Activated naive CD8-positive, alpha-beta T cell treated with anti-CD3 and anti-CD28 coated beads for 36 hours (primary cell): Measurements from ENCODE around the gene PGRMC1. TPM values are rescaled to one million over a fixed set of nuclear protein-coding genes. Genes with fewer than 3 reads are reported as not detected.
"Not testable (repeated sequence)": the region's sequence is repeated elsewhere in the genome, so short reads cannot be mapped to it uniquely, and the experiment has no call there.

Source experiments
- DNase-seq: peaks from one replicate; pipeline ENCODE4 v3.0.0; 2021
- H3K27ac Mint-ChIP-seq: one replicate; pipeline ENCODE4 v1.8.0; 2022; ENCODE audit warnings: mild to moderate bottlenecking, moderate library complexity, mixed read lengths
- H3K27me3 Mint-ChIP-seq: one replicate; pipeline ENCODE4 v1.8.0; 2022; ENCODE audit warnings: mild to moderate bottlenecking, mixed read lengths
- H3K36me3 Mint-ChIP-seq: one replicate; pipeline ENCODE4 v1.8.0; 2021; ENCODE audit warnings: mild to moderate bottlenecking, mixed read lengths
- H3K4me1 Mint-ChIP-seq: one replicate; pipeline ENCODE4 v1.8.0; 2021; ENCODE audit warnings: mixed read lengths
- H3K4me3 Mint-ChIP-seq: one replicate; pipeline ENCODE4 v1.8.0; 2022; ENCODE audit warnings: mild to moderate bottlenecking, moderate library complexity, mixed read lengths
- H3K9me3 Mint-ChIP-seq: one replicate; pipeline ENCODE4 v1.8.0; 2022; ENCODE audit warnings: mixed read lengths
- total RNA-seq, 2 experiments: library from RNA; stranded (reverse); gene quantifications; one replicate each; pipeline ENCODE4 v1.2.3, GENCODE V29; 2021

PGRMC1 gene
- total RNA-seq, 2 experiments from 2014 or later: 48.2 to 49.3 TPM

DNA sequence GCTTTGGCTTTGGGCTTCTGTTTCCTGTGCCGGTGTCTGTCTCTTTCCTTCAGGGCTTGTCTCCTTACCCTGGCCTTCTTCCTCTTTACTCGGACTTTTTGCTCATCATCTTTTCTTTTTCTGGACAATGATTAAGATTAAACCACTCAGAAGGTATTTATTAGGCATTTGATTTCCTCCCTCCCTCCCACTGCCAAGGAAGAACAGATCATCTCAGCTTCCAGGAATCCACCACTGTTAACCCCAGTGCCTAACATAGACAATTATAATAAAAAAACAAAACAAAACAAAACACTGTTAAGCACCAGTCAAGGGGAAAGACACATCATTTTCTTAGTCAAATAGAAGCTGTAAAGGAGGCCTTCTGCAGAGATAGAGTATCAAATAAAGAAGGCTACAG, 16.6 kb downstream of the PGRMC1 start:
- DNase-seq: no peak
- Mint-ChIP-seq H3K4me3 (no peak overlapping the region), H3K36me3 (peaks cover 3% of the 10 kb centered on the region), H3K4me1 (peaks cover 5% of the 10 kb centered on the region), H3K27me3 (peaks cover 3% of the 10 kb centered on the region), H3K27ac (no peak overlapping the region), H3K9me3 (no peaks in the 10 kb centered on the region)

DNA sequence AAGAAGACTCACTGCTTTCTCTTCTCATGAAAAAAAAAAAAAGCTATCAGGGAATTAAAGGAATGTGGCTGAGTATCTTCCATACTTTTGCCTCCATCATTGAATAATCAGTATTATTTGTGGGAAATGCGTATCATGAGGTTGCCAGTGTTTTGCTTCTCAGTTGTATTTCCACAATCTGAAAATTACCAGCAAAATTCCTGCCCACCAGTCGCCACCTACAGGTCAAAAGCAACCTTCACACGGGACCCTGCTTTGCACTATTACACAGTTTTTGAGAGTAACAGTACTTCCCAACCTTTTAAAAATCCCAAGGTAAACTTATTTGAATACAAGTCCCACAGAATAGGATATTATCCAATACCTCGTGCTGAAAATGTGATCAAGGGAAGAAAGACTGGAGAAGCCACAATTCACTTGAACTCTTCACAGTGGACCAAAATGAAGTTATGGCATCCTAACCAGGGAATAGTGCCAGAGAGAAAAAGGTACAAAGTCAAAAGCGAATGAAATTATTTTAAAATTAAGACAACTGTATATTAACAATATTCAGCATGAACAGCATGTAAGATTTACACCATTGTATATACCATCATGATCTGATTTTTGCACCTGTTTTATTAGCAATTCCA, 30.4 kb downstream of the PGRMC1 start:
- H3K36me3 Mint-ChIP-seq: no peaks in the 10 kb centered on the region
- H3K27ac Mint-ChIP-seq: no peak overlapping the region
- H3K27me3 Mint-ChIP-seq: peaks cover 9% of the 10 kb centered on the region
- H3K4me1 Mint-ChIP-seq: no peaks in the 10 kb centered on the region
- DNase-seq: no peak
- no peak overlapping the region for H3K4me3 Mint-ChIP-seq
- H3K9me3 Mint-ChIP-seq: no peaks in the 10 kb centered on the region

DNA sequence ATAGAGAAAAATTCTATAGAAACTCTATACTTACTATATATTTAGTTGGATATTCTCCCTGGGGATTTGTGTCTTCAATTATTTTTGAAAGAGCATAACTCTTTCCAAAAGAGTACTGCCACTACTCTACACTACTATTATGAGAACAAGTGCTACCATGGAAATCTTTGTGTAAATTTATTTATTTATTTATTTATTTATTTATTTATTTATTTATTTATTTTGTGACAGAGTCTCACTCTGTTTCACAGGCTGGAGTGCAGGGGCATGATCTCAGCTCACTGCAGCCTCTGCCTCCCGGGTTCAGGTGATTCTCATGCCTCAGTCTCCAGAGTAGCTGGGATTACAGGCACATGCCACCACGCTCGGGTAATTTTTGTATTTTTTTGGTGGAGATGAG, 31.0 kb downstream of the PGRMC1 start:
- H3K27ac Mint-ChIP-seq, H3K27me3 Mint-ChIP-seq, DNase-seq, H3K4me1 Mint-ChIP-seq, H3K36me3 Mint-ChIP-seq, H3K9me3 Mint-ChIP-seq, H3K4me3 Mint-ChIP-seq: not testable (repeated sequence)

DNA sequence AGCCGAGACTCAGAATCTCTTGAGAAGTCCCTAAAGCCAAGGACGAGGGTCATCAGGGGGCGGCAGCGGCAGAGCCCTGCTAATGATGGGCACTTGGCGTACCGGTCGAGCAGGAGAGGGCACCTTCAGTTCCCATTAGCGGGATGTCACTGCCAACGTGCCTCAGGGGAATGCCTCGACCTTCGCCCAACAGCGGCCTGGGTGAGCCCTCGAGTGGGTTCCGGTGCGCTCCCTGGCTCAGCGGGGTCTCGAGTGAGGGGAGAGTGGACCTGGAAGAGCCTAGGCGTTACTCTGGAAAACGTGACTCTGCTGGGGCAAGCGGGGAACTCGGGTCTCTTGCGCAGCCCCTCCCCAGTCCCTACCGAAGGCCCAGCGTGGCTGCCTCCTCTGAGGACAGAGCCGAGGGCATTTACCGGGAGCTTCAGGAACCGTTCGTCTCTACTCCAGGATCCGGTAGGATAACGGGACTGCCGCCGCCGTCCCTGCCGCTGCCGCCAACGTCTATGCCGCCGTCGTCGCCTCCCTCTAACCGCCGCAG, 36.9 kb downstream of the PGRMC1 start:
- Mint-ChIP-seq H3K27ac (no peak overlapping the region), H3K9me3 (no peaks in the 10 kb centered on the region), H3K27me3 (peaks cover 17% of the 10 kb centered on the region), H3K36me3 (no peaks in the 10 kb centered on the region), H3K4me3 (no peak overlapping the region), H3K4me1 (peaks cover 3% of the 10 kb centered on the region)
- DNase-seq: no peak

DNA sequence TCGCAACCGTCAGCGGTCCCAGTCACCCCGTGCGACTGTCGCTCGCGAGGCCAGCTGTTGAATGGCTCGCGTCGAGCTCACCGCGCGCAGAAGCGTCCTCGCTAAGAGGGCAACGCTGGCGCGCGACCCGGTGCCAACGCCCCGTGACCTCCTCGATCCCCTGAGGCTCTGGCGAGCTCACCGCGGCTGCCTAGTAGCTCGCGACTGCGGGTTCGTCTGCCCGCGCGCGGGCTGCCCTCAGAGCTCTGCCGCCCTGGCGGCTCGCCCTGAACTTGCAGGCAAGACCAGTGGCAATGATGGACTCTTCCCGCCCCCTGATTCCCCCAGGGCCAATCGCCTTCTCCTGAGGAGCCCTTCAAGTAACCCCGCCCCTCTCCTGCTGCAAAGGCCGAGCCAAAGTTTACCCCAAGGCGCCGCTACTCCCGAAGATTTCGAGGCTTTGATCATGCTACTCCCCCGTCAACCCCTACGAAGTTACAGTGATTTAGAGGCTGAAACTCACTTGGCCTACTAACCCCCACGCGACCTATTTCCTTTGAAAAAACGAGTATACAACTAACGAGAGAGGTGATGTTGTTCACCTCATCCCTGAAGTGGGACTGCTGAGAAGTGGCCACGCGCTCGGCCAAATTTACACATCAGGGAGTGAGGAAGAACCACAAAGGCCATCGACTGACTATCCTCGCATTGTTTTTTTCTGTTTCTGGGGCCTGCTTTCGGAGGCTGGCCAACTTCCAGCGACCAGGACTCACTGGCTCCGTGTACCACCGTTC, 37.5 kb downstream of the PGRMC1 start:
- H3K4me3 Mint-ChIP-seq: peak overlapping the region; percentile 37
- H3K27ac Mint-ChIP-seq: no peak overlapping the region
- no peaks in the 10 kb centered on the region for H3K36me3 Mint-ChIP-seq
- H3K9me3 Mint-ChIP-seq: no peaks in the 10 kb centered on the region
- DNase-seq: peak; percentile 56
- H3K27me3 Mint-ChIP-seq: peaks cover 17% of the 10 kb centered on the region
- peaks cover 3% of the 10 kb centered on the region for H3K4me1 Mint-ChIP-seq

DNA sequence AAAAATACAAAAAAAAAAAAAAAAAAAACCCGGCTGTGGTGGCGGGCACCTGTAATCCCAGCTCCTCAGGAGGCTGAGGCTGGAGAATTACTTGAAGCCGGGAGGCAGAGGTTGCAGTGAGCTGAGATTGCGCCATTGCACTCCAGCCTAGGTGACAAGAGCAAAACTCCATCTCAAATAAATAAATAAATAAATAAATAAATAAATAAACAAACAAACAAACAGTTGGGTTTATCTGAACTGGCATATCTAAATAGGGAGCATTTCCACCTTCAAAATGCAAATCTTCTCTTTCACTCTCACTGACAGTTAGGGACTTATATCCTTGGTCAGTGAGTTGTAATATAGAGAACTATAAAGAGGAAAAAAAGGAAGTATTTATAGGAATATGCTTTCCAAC, 46.3 kb downstream of the PGRMC1 start:
- H3K27ac Mint-ChIP-seq, H3K4me3 Mint-ChIP-seq, DNase-seq, H3K36me3 Mint-ChIP-seq, H3K4me1 Mint-ChIP-seq, H3K27me3 Mint-ChIP-seq, H3K9me3 Mint-ChIP-seq: not testable (repeated sequence)

DNA sequence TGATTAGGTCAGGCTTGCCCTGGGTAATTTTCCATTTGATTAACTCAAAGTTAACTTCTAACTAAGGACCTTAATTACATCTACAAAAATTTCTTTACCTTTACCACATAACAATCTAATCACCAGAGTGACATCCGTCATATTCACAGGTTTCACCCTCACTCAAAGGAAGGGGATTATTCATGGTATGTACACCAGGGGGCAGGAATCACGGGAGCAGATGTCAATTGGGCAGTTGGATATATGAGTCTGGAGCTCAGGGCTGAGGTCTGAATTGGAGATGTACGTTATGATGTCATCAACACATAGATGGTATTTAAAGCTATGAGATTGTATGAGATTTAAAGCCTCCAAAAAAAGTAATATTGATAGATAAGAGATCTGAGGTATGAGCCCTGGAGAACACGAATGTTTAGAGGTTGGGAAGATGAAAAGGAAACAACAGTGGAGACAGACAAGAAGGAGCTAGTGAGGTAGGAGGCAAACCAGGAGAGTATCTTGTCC, 52.9 kb downstream of the PGRMC1 start:
- Mint-ChIP-seq H3K36me3 (no peaks in the 10 kb centered on the region), H3K27ac (no peak overlapping the region), H3K4me3 (no peak overlapping the region), H3K9me3 (no peaks in the 10 kb centered on the region), H3K4me1 (no peaks in the 10 kb centered on the region), H3K27me3 (no peaks in the 10 kb centered on the region)
- no peak for DNase-seq

DNA sequence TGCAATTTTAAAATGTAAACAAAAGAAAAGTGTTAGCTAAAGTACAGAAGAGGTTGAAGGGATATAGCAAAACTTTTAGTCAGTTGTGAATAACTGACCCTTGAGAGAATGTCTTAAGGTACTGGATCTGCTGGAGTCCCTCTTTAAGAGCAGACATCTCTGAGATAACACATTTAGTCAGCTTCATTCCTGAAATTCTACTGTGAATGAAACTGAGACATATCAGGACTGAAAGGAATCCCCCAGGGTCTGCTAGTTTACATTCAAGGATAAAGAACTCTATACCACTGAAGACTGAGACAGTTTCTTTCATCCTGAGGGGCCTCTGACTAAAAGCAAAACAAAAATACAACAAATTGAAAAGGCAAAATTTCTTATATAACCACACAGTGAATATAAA, 54.4 kb downstream of the PGRMC1 start:
- H3K27me3 Mint-ChIP-seq: no peaks in the 10 kb centered on the region
- no peak overlapping the region for H3K4me3 Mint-ChIP-seq
- H3K4me1 Mint-ChIP-seq: no peaks in the 10 kb centered on the region
- no peak for DNase-seq
- no peak overlapping the region for H3K27ac Mint-ChIP-seq
- H3K36me3 Mint-ChIP-seq: no peaks in the 10 kb centered on the region
- no peaks in the 10 kb centered on the region for H3K9me3 Mint-ChIP-seq

DNA sequence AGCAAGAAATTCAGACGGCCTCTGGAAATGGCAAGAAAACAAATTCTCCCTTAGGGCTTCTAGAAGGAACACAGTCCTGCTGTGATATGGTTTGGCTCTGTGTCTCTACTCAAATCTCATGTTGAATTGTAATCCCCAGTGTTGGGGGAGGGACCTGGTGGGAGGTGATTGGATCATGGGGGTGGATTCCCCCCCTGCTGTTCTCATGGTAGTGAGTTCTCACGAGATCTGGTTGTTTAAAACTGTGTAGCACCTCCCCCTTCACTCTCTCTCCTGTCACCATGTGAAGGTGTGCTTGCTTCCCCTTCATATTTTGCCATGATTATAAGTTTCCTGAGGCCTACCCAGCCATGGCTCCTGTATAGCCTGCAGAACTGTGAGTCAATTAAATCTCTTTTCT, 55.2 kb downstream of the PGRMC1 start:
- H3K9me3 Mint-ChIP-seq, H3K4me1 Mint-ChIP-seq, H3K27ac Mint-ChIP-seq, H3K4me3 Mint-ChIP-seq, DNase-seq, H3K36me3 Mint-ChIP-seq, H3K27me3 Mint-ChIP-seq: not testable (repeated sequence)

DNA sequence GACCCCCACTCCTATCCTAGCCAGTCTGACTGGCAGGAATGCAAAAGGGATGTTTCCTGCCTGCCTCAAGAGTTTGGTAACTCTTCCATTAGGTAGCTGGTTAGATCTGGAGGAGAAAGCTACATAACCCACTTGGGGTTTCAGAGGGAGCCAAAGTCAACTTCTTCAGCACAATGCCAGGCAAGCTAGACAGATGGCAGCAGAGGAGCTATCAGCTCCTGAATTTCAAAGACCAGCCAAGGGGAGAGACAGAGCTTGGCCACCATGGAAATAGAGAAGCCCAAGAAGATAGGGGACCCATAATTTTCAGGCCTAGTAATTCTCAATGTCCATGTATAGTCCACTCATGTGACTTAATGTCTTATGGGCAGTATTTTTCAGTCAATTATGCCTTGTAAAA, 56.4 kb downstream of the PGRMC1 start:
- DNase-seq: no peak
- no peaks in the 10 kb centered on the region for H3K4me1 Mint-ChIP-seq
- H3K27ac Mint-ChIP-seq: no peak overlapping the region

More for the DNA sequence above, 56.4 kb downstream of the PGRMC1 start:
- no peaks in the 10 kb centered on the region for H3K36me3 Mint-ChIP-seq
- no peaks in the 10 kb centered on the region for H3K9me3 Mint-ChIP-seq
- no peaks in the 10 kb centered on the region for H3K27me3 Mint-ChIP-seq
- H3K4me3 Mint-ChIP-seq: no peak overlapping the region

Other genes with a start within 250 kb of the PGRMC1 start
- not detected for gene CT47C1, start 163.3 kb upstream of the PGRMC1 start, total RNA-seq
- gene KIAA1210, start 108.5 kb upstream of the PGRMC1 start, total RNA-seq: not detected
- gene SLC25A43, start 163.1 kb downstream of the PGRMC1 start, total RNA-seq: 1 to 10 TPM; 4.9 to 5.9 TPM
- gene SLC25A5, start 232.2 kb downstream of the PGRMC1 start, total RNA-seq: 100 to 1,000 TPM; 794 to 829 TPM